GM19452 (cell line): ENCODE measurements around the gene DPM3.
"Not testable (repeated sequence)": the region's sequence is repeated elsewhere in the genome, so short reads cannot be mapped to it uniquely, and the experiment has no call there.

ENCODE experiments used
- ATAC-seq: cut with Tn5 transposase; IDR thresholded peaks from one replicate; pipeline ENCODE4 v1.9.1; 2021; ENCODE audit not compliant: unreplicated experiment

DPM3 gene

GRCh38 chr1:155139895-155140629, at the start of gene DPM3:
DPM3 (minus strand) TSS chr1:155140531; CDS start chr1:155140240, 291 bp downstream.
- ATAC-seq = peak; percentile 54

- ATAC-seq = not testable (repeated sequence)
Observed at GRCh38 chr1:155189926-155190325, 49.6 kb upstream of the DPM3 start.

- ATAC-seq = no peak
Observed at GRCh38 chr1:155188268-155188667, 47.9 kb upstream of the DPM3 start.

DNA sequence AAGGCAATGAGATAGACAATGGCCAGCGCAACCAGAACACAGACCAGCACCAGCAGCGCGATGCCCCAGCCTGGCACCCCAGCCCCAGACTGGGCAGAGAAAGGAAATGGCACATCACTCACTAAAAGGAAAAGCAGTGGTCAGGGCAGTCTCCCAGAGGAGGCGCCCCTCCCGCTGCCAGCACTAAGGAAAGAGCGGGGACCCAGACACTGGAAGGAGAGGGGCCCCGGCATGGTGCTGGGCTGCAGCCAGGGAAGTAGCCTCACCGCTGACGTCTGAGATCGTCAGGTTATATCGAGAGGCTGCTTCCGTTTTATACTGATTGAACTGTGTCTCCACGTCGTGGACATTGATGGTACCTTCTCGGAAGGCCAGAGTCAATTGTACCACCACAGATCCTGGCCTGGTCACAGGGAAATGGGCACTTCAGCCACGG, 47.1 kb upstream of the DPM3 start:
- ATAC-seq = no peak

DNA sequence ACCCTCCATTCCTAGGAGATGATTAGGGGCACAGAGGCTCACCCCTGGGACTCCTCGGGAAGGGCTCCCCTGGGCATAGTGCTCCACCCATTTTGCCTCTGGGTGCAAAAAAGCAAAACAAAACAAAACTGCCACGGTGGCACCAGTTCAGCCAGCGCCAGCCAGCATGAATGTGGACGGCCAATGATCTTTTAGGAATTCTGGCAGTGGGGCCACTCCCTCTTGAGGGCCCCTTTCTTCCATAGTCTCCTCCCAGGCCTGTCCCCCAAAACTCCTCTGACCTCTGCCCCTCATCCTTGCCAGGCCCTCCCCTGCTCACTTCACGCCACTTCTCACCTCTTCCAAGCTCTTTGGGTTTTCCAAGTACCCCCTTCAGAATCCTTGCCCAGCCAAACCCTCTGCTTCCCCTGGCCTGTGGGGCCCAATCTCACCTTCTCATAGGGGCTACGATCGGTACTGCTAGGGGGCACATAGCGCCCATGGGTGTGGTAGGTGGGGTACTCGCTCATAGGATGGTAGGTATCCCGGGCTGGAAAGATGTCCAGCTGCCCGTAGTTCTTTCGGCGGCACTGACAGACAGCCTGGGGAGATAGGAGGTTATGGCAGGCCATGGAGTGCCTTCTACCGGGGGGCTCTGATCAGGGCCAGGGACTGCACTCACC, 46.6 kb upstream of the DPM3 start:
- no peak for ATAC-seq

GRCh38 chr1:155186067-155186793, 45.9 kb upstream of the DPM3 start:
- ATAC-seq = no peak

GRCh38 chr1:155185783-155186066, 45.4 kb upstream of the DPM3 start:
- no peak for ATAC-seq

DNA sequence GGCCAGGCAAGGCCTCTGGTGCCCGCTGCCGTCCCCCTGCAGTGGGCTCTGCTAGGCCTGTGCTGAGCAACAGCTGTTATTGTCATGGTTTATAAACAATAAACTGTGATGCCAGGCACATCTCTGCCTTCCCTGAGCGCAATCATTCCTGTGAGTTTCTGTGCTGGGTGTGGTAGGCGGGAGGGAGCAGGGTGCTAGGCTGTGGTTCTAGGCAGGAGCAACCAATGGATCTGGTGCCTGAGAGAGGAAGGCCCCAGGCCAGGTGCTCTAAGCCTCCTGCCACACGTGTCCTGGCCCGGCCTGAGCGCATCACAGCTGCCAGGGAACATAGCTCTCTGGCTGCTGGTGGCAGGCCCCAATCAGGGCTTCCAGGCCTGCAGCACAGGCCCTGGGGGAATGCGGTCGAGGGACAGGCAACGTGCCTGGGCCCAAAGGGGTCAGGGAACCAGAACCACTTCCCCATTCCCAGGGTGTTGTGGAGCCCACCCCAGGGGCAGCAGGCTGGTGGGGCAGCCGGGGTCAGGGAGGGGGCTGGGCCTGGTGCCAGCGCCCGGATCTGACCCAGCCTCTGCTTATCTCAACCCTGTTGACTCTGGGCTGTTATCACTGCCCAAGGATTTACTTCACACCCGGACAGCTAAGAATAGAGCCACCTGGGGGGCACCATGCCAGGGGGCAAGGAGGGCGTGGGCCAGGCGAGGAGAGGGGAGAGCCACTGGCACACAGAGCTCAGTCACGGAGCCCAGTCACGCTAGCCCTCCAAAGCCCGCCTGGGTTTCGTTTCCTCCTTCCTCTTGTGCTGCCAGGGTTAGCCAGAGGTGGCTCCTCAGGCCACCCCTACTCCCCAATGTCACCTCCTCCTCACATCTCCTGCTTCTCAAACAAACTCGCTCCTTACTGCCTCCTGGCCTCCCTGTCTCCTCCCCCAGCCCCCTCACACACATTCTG, 44.8 kb upstream of the DPM3 start:
- peak; percentile 88 for ATAC-seq

DNA sequence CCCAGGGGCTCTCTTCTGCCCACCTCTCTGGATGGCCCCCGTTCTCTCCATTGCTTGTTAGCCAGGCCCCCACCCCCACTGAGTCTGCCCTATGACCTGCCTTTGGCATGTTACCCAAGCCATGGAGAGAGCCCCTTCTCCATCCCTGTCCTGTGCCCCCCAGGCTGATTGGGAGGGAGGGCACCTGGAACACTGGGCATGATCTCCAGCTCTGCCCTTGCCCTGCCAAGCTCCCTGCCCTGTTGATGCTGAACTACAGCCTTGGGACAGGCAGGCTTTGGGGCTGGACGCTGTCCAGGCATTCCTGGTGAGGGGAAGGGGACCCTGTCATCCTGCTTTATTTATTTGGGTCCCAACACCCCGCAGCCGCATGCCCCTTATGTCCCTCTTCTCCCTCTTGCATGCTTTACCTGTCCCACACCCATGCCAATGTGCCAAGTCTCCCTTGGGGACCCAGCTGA, 44.0 kb upstream of the DPM3 start:
- no peak for ATAC-seq

DNA sequence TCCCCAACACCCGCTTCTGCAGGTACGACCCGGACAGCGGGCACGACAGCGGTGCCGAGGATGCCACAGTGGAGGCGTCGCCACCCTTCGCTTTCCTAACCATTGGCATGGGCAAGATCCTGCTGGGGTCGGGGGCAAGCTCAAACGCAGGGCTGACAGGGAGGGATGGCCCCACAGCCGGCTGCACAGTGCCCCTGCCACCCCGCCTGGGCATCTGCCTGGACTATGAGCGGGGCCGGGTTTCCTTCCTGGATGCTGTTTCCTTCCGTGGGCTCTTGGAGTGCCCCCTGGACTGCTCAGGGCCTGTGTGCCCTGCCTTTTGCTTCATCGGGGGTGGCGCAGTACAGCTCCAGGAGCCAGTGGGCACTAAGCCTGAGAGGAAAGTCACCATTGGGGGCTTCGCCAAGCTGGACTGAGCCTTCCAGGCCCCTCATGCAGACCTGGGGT, 43.5 kb upstream of the DPM3 start:
- no peak for ATAC-seq

DNA sequence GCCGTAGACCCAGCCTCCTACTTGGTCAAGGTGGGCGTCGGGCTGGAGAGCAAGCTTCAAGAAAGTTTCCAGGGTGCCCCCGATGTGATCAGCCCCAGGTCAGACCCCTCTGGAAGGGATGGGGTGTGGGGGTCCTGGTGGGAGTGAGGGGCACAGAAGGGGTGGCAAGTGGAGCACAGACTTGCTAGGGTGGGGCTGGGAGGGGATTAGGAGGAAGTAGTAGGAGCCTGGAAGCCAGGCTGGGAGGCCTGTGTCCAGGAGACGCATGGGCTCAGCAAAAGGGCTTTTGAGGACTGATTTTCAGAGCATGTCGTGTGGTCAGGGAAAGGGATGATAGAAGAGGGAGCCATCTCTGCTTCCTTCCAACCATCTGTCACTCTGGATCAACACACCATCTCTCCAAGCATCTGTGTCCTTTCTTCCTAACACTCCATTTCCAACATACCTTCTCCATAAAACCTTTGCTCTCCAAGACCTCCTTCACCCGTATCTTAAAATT, 41.8 kb upstream of the DPM3 start:
- no peak for ATAC-seq

GRCh38 chr1:155181371-155182051, 41.2 kb upstream of the DPM3 start:
- no peak for ATAC-seq

- ATAC-seq = no peak
Observed at GRCh38 chr1:155179112-155180031, 39.0 kb upstream of the DPM3 start.

DNA sequence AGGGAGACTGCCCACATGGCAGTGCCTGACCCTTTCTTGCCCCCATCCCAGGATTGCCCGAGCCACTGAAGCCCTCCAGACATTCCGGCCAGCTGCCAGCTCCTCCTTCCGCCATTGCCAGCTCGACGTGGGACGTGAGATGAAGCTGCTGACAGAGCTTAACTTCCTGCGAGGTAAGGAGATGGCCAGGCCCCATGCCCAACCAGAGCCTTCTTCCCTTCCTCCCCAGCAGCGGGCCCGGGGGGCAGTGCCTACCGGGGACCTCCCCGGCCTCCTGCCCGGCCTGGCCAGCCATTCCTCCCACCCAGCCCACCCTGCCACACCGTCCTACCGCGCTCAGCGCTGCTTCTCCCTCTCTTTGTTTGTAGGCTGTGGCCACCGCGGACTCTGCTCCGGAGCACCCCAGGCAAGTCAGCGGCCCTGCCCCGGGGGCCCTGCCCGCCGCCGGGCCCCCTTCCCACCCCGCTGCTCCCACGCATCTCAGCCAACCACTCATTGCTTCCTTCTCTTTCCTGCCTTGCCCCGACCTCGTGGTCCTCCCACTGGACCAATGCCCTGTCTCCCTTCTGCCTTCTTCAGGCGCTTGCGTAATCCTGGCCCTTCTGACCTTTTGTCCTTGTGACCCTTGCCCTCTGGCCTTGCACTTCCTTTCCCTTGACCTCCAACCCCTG, 38.2 kb upstream of the DPM3 start:
- ATAC-seq = no peak

DNA sequence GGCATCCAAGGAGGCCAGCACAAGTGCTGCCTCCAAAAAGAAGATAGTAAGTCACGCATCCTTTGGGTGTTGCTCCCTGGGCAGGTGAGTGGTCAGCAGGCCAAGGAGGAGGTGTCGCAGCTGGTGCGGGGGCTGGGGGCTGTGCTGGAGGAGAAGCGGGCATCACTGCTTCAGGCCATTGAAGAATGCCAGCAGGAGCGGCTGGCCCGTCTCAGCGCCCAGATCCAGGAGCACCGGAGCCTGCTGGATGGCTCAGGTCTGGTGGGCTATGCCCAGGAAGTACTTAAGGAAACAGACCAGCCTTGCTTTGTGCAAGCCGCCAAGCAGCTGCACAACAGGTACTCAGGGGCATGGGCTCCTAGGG, 37.6 kb upstream of the DPM3 start:
- no peak for ATAC-seq

GRCh38 chr1:155177192-155177917, 37.0 kb upstream of the DPM3 start:
- no peak for ATAC-seq

DNA sequence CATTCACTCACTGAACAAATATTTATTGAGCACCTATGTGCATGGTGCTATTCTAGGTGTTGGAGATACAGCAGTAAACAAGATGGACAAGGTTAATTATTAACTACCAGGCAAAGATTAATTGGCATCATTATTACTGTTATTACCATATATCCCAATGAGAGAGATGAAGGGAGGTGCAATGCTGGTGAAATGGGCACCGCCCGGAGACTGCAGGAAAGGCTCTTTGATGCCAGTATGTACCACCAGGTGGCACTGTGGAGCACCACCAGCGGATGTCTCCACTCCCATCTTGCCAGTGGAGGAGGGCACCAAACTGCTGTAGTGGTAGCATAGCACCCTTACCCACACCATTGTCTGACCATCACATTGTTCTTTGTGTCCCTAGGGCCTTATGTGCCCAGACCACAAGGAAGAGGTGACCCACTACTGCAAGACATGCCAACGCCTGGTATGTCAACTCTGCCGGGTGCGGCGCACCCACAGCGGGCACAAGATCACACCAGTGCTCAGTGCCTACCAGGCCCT, 36.3 kb upstream of the DPM3 start:
- peak; percentile 40 for ATAC-seq

DNA sequence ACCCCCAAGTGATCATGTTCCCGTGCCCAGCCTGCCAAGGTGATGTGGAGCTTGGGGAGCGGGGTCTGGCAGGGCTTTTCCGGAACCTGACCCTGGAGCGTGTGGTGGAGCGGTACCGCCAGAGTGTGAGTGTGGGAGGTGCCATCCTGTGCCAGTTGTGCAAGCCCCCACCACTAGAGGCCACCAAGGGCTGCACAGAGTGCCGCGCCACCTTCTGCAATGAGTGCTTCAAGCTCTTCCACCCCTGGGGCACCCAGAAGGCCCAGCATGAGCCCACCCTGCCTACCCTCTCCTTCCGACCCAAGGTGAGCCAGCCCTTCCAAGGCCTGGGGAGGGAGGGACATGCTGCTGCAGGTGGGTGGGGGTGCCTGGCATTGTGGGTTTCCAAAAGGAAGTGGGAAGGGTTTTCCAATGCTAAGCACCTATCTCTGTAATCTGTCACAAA, 35.6 kb upstream of the DPM3 start:
- ATAC-seq = no peak
